Loucy (cell line): ENCODE data around the gene SALL3.

ENCODE experiments used
- H2AFZ ChIP-seq: fragments of 200-600 bp; sonication (generic); 2 replicates; pipeline ENCODE4 v1.6.0; 2016; ENCODE audit warnings: antibody characterized with exemption, mild to moderate bottlenecking, low read length, moderate library complexity
- H3F3A ChIP-seq: fragments of 200-600 bp; 2 replicates; pipeline ENCODE4 v1.6.0; 2016; ENCODE audit warnings: antibody characterized with exemption, low read depth, mild to moderate bottlenecking
- H3K27me3 ChIP-seq: fragments of 200-600 bp; sonication (generic); 2 replicates; pipeline ENCODE4 v1.6.1; 2014; ENCODE audit warnings: low read length, mild to moderate bottlenecking; ENCODE audit not compliant: insufficient read depth, poor library complexity, severe bottlenecking
- H3K36me3 ChIP-seq: fragments of 200-600 bp; sonication (generic); 2 replicates; pipeline ENCODE4 v1.6.1; 2016; ENCODE audit warnings: low read length; ENCODE audit not compliant: insufficient read depth
- H3K4me1 ChIP-seq: fragments of 200-600 bp; sonication (generic); 2 replicates; pipeline ENCODE4 v1.5.1; 2014; ENCODE audit warnings: low read length, mild to moderate bottlenecking; ENCODE audit not compliant: insufficient read depth, poor library complexity, severe bottlenecking
- H3K4me2 ChIP-seq: fragments of 200-600 bp; sonication (generic); 2 replicates; pipeline ENCODE4 v1.6.0; 2014; ENCODE audit warnings: antibody characterized with exemption, low read length, low read depth, mild to moderate bottlenecking; ENCODE audit not compliant: poor library complexity, severe bottlenecking
- H3K4me3 ChIP-seq: fragments of 200-600 bp; sonication (generic); 2 replicates; pipeline ENCODE4 v1.5.1; 2014; ENCODE audit warnings: low read length, mild to moderate bottlenecking, mixed read lengths; ENCODE audit not compliant: poor library complexity, severe bottlenecking
- H3K79me2 ChIP-seq: fragments of 200-600 bp; sonication (generic); 2 replicates; pipeline ENCODE4 v1.6.1; 2014; ENCODE audit warnings: low read length; ENCODE audit not compliant: insufficient read depth
- H3K9ac ChIP-seq: fragments of 200-600 bp; sonication (generic); 2 replicates; pipeline ENCODE4 v1.6.0; 2014; ENCODE audit warnings: mild to moderate bottlenecking, low read depth, low read length, moderate library complexity; ENCODE audit not compliant: poor library complexity, severe bottlenecking
- H3K9me2 ChIP-seq: fragments of 200-600 bp; sonication (generic); replicated peaks from 2 replicates; pipeline ENCODE4 v1.6.1; 2016; ENCODE audit warnings: low read depth, low read length, mixed read lengths
- H3K9me3 ChIP-seq: fragments of 200-600 bp; sonication (generic); 2 replicates; pipeline ENCODE4 v1.6.1; 2014; ENCODE audit warnings: mild to moderate bottlenecking, antibody characterized with exemption, low read length, low read depth; ENCODE audit not compliant: insufficient read depth
- H4K20me1 ChIP-seq: fragments of 200-600 bp; sonication (generic); 2 replicates; pipeline ENCODE4 v1.6.0; 2014; ENCODE audit warnings: antibody characterized with exemption, low read length, mild to moderate bottlenecking; ENCODE audit not compliant: insufficient read depth, poor library complexity, severe bottlenecking
- EZH2phosphoT487 ChIP-seq: fragments of 200-600 bp; IDR thresholded peaks from 2 replicates; pipeline ENCODE4 v1.6.1; 2018; ENCODE audit warnings: antibody characterized with exemption, mild to moderate bottlenecking, moderate library complexity, borderline replicate concordance
- TF ChIP-seq, protein P1 (sequence below): fragments of 200-600 bp; sonication (generic); conservative IDR thresholded peaks from 2 replicates; pipeline ENCODE4 v1.5.1; 2014; ENCODE audit warnings: mild to moderate bottlenecking, antibody characterized with exemption, low read length

Gene SALL3

DNA sequence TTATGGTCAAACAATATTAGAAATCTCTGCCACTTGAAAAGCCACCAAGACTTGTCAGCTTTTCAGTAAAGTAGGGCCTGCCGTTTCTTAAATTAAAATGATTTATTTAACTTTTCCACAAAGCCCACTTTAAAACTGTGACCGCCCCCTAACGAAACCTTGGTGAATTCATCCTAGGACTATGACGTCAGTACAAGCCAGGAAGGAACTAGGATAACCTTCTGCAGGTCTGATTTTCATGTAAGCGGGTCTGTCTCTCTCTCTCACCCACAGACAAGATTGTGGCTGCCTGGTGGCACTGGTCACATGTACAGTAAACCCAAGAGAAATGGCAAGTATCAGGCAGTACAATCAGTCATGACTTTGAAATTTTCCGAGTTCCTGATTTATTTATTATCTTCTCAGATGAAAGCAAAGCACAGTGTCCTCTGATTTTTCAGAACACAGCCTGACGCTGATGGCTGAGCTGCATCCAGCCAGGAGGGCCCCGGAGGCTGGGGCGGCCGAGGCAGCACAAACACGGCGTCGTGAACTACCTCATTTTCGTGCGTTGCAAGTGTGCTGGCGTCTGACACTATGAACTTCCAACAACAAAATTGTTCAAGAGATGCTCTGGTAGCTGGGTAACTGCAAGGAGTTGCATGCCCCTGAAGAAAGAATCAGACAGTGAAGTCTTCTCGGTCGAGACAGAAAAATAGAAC, 18.9 kb downstream of the SALL3 start:
- Histone ChIP-seq H3K9me3 (0 out of 2 replicates have a peak, but pooled peaks cover 3% of the 10 kb centered on the region), H3K9me2 (no peaks in the 10 kb centered on the region), H3K79me2 (no peaks in the 10 kb centered on the region), H4K20me1 (no peaks in the 10 kb centered on the region), H3K4me2 (no peak overlapping the region), H3K36me3 (no peaks in the 10 kb centered on the region), H3K4me1 (no peaks in the 10 kb centered on the region), H3K27me3 (no peaks in the 10 kb centered on the region), H3K4me3 (no peak overlapping the region), H3K9ac (no peak overlapping the region), H2AFZ (no peak overlapping the region), H3F3A (no peaks in the 10 kb centered on the region)
- no peak for TF ChIP-seq EZH2phosphoT487
- TF ChIP-seq, protein P1, sequence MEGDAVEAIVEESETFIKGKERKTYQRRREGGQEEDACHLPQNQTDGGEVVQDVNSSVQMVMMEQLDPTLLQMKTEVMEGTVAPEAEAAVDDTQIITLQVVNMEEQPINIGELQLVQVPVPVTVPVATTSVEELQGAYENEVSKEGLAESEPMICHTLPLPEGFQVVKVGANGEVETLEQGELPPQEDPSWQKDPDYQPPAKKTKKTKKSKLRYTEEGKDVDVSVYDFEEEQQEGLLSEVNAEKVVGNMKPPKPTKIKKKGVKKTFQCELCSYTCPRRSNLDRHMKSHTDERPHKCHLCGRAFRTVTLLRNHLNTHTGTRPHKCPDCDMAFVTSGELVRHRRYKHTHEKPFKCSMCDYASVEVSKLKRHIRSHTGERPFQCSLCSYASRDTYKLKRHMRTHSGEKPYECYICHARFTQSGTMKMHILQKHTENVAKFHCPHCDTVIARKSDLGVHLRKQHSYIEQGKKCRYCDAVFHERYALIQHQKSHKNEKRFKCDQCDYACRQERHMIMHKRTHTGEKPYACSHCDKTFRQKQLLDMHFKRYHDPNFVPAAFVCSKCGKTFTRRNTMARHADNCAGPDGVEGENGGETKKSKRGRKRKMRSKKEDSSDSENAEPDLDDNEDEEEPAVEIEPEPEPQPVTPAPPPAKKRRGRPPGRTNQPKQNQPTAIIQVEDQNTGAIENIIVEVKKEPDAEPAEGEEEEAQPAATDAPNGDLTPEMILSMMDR: no peak

DNA sequence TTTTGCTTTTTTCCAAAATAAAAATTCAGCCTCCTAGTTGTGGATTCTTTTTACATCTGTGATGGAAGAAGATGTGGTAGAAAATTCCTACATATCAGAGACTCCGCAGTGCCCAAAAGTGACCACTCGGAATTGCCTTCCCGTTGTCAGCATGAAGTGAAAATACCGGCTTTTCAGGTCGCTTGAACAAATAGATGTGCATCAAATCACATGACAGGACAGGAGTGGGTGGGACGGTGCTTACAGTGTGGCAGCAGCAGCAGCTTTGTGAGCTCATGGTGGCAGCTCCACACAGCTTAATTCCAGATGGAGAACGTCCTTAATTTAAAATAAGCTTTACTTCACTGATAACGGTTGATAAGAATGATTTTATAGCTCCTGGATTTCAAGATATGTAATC, 20.3 kb downstream of the SALL3 start:
- H3K36me3 ChIP-seq: no peaks in the 10 kb centered on the region

DNA sequence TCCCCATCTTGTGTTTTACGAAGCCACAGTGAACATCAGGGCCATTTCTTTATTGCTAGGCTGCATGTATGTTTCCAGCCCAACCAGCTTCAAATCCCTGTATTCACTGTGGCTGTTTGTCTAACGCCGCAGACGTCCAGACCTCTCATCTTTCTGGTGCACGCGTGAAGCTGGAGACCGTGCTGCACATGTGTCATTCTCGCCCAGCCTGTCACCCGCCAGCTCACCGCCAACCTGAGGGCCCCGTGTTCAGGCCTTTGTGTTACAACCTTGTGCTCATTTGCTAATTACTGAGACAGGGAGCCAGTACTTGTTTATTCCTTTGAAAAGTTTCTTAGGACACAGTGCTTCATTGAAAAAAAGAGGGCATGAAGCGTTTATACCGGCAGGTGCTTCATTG, 21.4 kb downstream of the SALL3 start:
- Histone ChIP-seq H3K27me3 (no peaks in the 10 kb centered on the region), H3K4me3 (no peak overlapping the region), H3K4me2 (no peak overlapping the region), H3K9me2 (no peaks in the 10 kb centered on the region), H4K20me1 (no peaks in the 10 kb centered on the region), H2AFZ (no peak overlapping the region), H3K79me2 (no peaks in the 10 kb centered on the region), H3K4me1 (no peaks in the 10 kb centered on the region), H3K36me3 (no peaks in the 10 kb centered on the region), H3K9ac (no peak overlapping the region), H3F3A (no peaks in the 10 kb centered on the region), H3K9me3 (0 out of 2 replicates have a peak, but pooled peaks cover 2% of the 10 kb centered on the region)
- no peak for TF ChIP-seq EZH2phosphoT487
- TF ChIP-seq, protein P1: no peak

More for the DNA sequence above, 20.3 kb downstream of the SALL3 start:
- Histone ChIP-seq H3K4me2 (no peak overlapping the region), H3K4me1 (no peaks in the 10 kb centered on the region), H3K9ac (no peak overlapping the region), H3K79me2 (no peaks in the 10 kb centered on the region), H2AFZ (no peak overlapping the region), H3K9me2 (no peaks in the 10 kb centered on the region), H3K9me3 (0 out of 2 replicates have a peak, but pooled peaks cover 3% of the 10 kb centered on the region), H3K27me3 (no peaks in the 10 kb centered on the region), H3F3A (no peaks in the 10 kb centered on the region), H3K4me3 (no peak overlapping the region), H4K20me1 (no peaks in the 10 kb centered on the region)
- no peak for TF ChIP-seq EZH2phosphoT487
- TF ChIP-seq, protein P1: no peak
